Head of caudate nucleus (tissue), 42 donors: ENCODE results near the gene SYPL1.

Source experiments
- DNase-seq, 42 donors: peaks; one replicate each; pipeline versions ENCODE4 v3.0.0 to v3.0.0-alpha.2; 2020 to 2021; ENCODE audit warnings: mixed read lengths in 7 of 42
- intact Hi-C: fragments of 100-400 bp; cut with DNase I; formaldehyde crosslinking; loops from one replicate; pipeline ENCODE4 v1.15.0; 2022

SYPL1 gene

GRCh38 chr7:106102387-106102966 lies 9.6 kb downstream of the SYPL1 start:
- intact Hi-C loops = no loop called here
- no peak for DNase-seq

GRCh38 chr7:106101726-106102125 lies 10.4 kb downstream of the SYPL1 start:
- no peak for DNase-seq

GRCh38 chr7:106100863-106101629 lies 11.1 kb downstream of the SYPL1 start:
- intact Hi-C loops = no loop called here
- no peak for DNase-seq

More at GRCh38 chr7:106101726-106102125, 10.4 kb downstream of the SYPL1 start:
- intact Hi-C loops = no loop called here

GRCh38 chr7:106099539-106099938 lies 12.6 kb downstream of the SYPL1 start:
- intact Hi-C loops = no loop called here
- no peak for DNase-seq

- intact Hi-C loops = no loop called here
- DNase-seq = no peak
These were observed 13.2 kb downstream of the SYPL1 start for GRCh38 chr7:106098889-106099288.

- intact Hi-C loops = no loop called here
- DNase-seq = no peak
These were observed 16.5 kb downstream of the SYPL1 start for GRCh38 chr7:106095634-106096033.

GRCh38 chr7:106094780-106095179 lies 17.3 kb downstream of the SYPL1 start:
- peak in 6 of 42 donors; percentile 25 to 50 (median 28) for DNase-seq
- intact Hi-C loops = no loop called here

- no peak for DNase-seq
- intact Hi-C loops = no loop called here
These were observed 19.9 kb downstream of the SYPL1 start for GRCh38 chr7:106092204-106092603.

- DNase-seq = no peak
- intact Hi-C loops = no loop called here
These were observed 22.5 kb downstream of the SYPL1 start for GRCh38 chr7:106089647-106090046.

GRCh38 chr7:106088014-106088413 lies 24.1 kb downstream of the SYPL1 start:
- intact Hi-C loops = no loop called here
- no peak for DNase-seq

- DNase-seq = no peak
- intact Hi-C loops = no loop called here
These were observed 26.1 kb downstream of the SYPL1 start for GRCh38 chr7:106086062-106086461.

GRCh38 chr7:106085015-106085414 lies 27.1 kb downstream of the SYPL1 start:
- intact Hi-C loops = no loop called here
- no peak for DNase-seq

- intact Hi-C loops = no loop called here
- no peak for DNase-seq
These were observed 28.4 kb downstream of the SYPL1 start for GRCh38 chr7:106083717-106084116.

GRCh38 chr7:106082087-106082854 lies 29.8 kb downstream of the SYPL1 start:
- intact Hi-C loops = no loop called here

GRCh38 chr7:106080300-106080987 lies 31.7 kb downstream of the SYPL1 start:
- no peak for DNase-seq
- intact Hi-C loops = no loop called here

More at GRCh38 chr7:106082087-106082854, 29.8 kb downstream of the SYPL1 start:
- DNase-seq = no peak

GRCh38 chr7:106076537-106076936 lies 35.6 kb downstream of the SYPL1 start:
- intact Hi-C loops = no loop called here
- DNase-seq = no peak

GRCh38 chr7:106075937-106076336 lies 36.2 kb downstream of the SYPL1 start:
- peak in 1 of 42 donors; percentile 13 for DNase-seq
- intact Hi-C loops = no loop called here

- intact Hi-C loops = no loop called here
- DNase-seq = no peak
These were observed 37.9 kb downstream of the SYPL1 start for GRCh38 chr7:106074257-106074656.

- DNase-seq = no peak
- intact Hi-C loops = no loop called here
These were observed 38.4 kb downstream of the SYPL1 start for GRCh38 chr7:106073701-106074100.

- intact Hi-C loops = no loop called here
- DNase-seq = no peak
These were observed 39.4 kb downstream of the SYPL1 start for GRCh38 chr7:106072715-106073091.
